ENCODE measurements around the gene G0S2. TPM values are rescaled to one million over a fixed set of nuclear protein-coding genes. Genes with fewer than 3 reads are reported as not detected.

Gene G0S2
- polyA plus RNA-seq, 3 donors = 176 to 1,583 (median 373) TPM

DNA sequence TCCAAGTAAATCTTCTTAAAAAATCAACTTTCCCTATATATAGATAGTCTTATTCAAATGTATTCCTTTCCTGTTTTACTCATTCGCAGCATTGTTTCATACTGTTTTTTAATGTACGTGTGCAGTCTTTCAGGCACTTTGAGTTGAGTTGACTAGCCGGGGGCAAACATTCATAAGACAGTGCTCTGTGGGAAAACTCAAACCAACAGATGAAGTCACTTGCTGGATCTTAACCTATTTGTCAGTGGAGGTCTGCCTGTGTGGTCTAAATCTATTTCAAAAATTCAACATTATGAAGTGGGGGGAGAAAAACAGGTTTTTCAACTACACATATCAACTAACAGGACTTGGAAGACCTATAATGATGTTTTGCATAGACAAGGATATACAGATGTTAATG, 35.6 kb downstream of the G0S2 start:
- Histone ChIP-seq H3K79me2 (ENCODE audit: insufficient read depth, low read length) (no peaks in the 10 kb centered on the region), H3K36me3 (replicated peaks in 1 of 2; ENCODE audit: control insufficient read depth in 1 of 2, insufficient read depth in 2 of 2, low read length in 2 of 2) (no peaks in the 10 kb centered on the region), H3K27ac (ENCODE audit: low read depth in 1 of 2, low read length in 2 of 2) (no peak overlapping the region), H3K9ac (ENCODE audit: insufficient read depth, low read length, poor library complexity, severe bottlenecking) (no peak overlapping the region), H4K20me1 (ENCODE audit: insufficient read depth, low read length) (no peaks in the 10 kb centered on the region), H2AFZ (ENCODE audit: insufficient read depth, low read depth, low read length, poor library complexity, severe bottlenecking) (no peak overlapping the region), H3K4me2 (replicated peaks; ENCODE audit: extremely low read depth, low read length, poor library complexity, severe bottlenecking) (no peak overlapping the region), H3K27me3 (ENCODE audit: control insufficient read depth in 2 of 2, insufficient read depth in 2 of 2, low read length in 2 of 2) (no peaks in the 10 kb centered on the region), H3K4me1 (ENCODE audit: control insufficient read depth in 1 of 2, insufficient read depth in 2 of 2, low read length in 2 of 2) (no peaks in the 10 kb centered on the region), H3K9me3 (replicated peaks in 1 of 2; ENCODE audit: control insufficient read depth in 1 of 2, insufficient read depth in 1 of 2, low read length in 2 of 2) (no peaks in the 10 kb centered on the region), H3K4me3 (replicated peaks in 1 of 3; ENCODE audit: low read depth in 2 of 3, low read length in 3 of 3) (no peak overlapping the region)
- intact Hi-C loops (cut with micrococcal nuclease) = no loop called here
- H3K27ac Mint-ChIP-seq = no peak overlapping the region
- no peak for DNase-seq
- peaks cover 0 to 6% (median 2%) of the 10 kb centered on the region in 3 donors for H3K27me3 Mint-ChIP-seq (ENCODE audit: low read depth in 3 of 3)
- H3K4me3 Mint-ChIP-seq = no peak overlapping the region
- TF ChIP-seq, protein P1, sequence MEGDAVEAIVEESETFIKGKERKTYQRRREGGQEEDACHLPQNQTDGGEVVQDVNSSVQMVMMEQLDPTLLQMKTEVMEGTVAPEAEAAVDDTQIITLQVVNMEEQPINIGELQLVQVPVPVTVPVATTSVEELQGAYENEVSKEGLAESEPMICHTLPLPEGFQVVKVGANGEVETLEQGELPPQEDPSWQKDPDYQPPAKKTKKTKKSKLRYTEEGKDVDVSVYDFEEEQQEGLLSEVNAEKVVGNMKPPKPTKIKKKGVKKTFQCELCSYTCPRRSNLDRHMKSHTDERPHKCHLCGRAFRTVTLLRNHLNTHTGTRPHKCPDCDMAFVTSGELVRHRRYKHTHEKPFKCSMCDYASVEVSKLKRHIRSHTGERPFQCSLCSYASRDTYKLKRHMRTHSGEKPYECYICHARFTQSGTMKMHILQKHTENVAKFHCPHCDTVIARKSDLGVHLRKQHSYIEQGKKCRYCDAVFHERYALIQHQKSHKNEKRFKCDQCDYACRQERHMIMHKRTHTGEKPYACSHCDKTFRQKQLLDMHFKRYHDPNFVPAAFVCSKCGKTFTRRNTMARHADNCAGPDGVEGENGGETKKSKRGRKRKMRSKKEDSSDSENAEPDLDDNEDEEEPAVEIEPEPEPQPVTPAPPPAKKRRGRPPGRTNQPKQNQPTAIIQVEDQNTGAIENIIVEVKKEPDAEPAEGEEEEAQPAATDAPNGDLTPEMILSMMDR (IDR thresholded peaks at IDR 0.05) = no peak
- WGBS (ENCODE audit: insufficient coverage) = 77% methylated on average over 2 of the region's 3 CpGs
- H3K4me1 Mint-ChIP-seq = peaks cover 3% of the 10 kb centered on the region
- H3K9me3 Mint-ChIP-seq = no peaks in the 10 kb centered on the region
- peaks cover 0 to 4% of the 10 kb centered on the region in 2 donors for H3K36me3 Mint-ChIP-seq

DNA sequence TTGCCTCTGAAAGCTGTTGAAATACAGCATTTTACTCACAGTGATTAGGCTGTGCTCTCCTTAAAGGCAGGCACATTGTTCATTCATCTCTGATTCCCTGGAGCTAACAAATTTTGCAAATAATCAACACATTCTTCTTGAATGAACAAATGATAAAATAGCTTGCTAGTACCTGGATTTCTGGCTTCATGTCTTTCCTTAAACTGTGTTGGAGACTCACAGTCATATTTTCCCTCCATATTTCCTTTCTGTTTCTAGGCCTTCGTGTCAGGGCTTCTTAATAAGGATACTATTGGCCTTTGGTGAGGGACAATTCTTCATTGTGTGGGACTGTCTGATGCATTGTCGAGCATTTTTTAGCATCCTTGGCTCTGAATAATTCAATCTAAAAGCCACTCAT, 39.1 kb downstream of the G0S2 start:
- Histone ChIP-seq H4K20me1 (ENCODE audit: insufficient read depth, low read length) (no peaks in the 10 kb centered on the region), H3K79me2 (ENCODE audit: insufficient read depth, low read length) (no peaks in the 10 kb centered on the region), H3K36me3 (replicated peaks in 1 of 2; ENCODE audit: control insufficient read depth in 1 of 2, insufficient read depth in 2 of 2, low read length in 2 of 2) (no peaks in the 10 kb centered on the region), H3K27ac (ENCODE audit: low read depth in 1 of 2, low read length in 2 of 2) (no peak overlapping the region), H3K9me3 (replicated peaks in 1 of 2; ENCODE audit: control insufficient read depth in 1 of 2, insufficient read depth in 1 of 2, low read length in 2 of 2) (no peaks in the 10 kb centered on the region), H3K4me1 (ENCODE audit: control insufficient read depth in 1 of 2, insufficient read depth in 2 of 2, low read length in 2 of 2) (no peaks in the 10 kb centered on the region), H3K9ac (ENCODE audit: insufficient read depth, low read length, poor library complexity, severe bottlenecking) (no peak overlapping the region), H3K4me3 (replicated peaks in 1 of 3; ENCODE audit: low read depth in 2 of 3, low read length in 3 of 3) (no peak overlapping the region), H2AFZ (ENCODE audit: insufficient read depth, low read depth, low read length, poor library complexity, severe bottlenecking) (no peak overlapping the region), H3K27me3 (ENCODE audit: control insufficient read depth in 2 of 2, insufficient read depth in 2 of 2, low read length in 2 of 2) (no peaks in the 10 kb centered on the region), H3K4me2 (replicated peaks; ENCODE audit: extremely low read depth, low read length, poor library complexity, severe bottlenecking) (no peak overlapping the region)
- DNase-seq = no peak
- intact Hi-C loops (cut with micrococcal nuclease) = no loop called here
- H3K27me3 Mint-ChIP-seq (ENCODE audit: low read depth in 3 of 3) = peaks cover 0 to 2% (median 2%) of the 10 kb centered on the region in 3 donors
- no peaks in the 10 kb centered on the region for H3K9me3 Mint-ChIP-seq
- no peaks in the 10 kb centered on the region for H3K36me3 Mint-ChIP-seq
- no peak overlapping the region for H3K27ac Mint-ChIP-seq
- no CpG with 5 or more reads among the region's 2 CpGs for WGBS (ENCODE audit: insufficient coverage)
- H3K4me3 Mint-ChIP-seq = no peak overlapping the region
- H3K4me1 Mint-ChIP-seq = peaks cover 7% of the 10 kb centered on the region
- TF ChIP-seq, protein P1 (IDR thresholded peaks at IDR 0.05) = no peak
